ENCODE data around the gene PARP15. TPM values are rescaled to one million over a fixed set of nuclear protein-coding genes. Genes with fewer than 3 reads are reported as not detected.
A peak's percentile ranks its signal among the peaks of the same experiment; 100 is the strongest.

The PARP15 gene
- total RNA-seq, 1 experiment from 2014 or later = 0.15 TPM

DNA sequence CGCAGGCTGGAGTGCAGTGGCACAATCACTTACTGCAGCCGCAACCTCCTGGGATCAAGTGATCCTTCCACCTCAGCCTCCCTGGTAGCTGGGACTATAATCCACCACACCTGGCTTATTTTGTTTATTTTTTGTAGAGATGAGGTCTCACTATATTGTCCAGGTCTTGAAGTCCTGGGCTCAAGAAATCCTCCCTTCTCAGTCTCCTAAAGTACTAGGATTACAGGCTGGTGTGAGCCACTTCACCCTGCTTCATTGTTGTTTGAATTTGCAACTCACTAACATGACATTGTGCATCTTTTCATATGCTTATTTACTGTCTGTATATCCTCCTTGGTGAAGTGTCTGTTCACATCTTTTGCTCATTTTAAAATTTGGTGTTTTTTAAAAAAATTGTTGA is 10.1 kb downstream of the PARP15 start:
- POLR2A ChIA-PET = no interaction called here
- TF ChIP-seq ZMAT4 (CRISPR knock-in tag; IDR thresholded peaks at IDR 0.05) (no peak), OVOL2 (CRISPR knock-in tag; IDR thresholded peaks at IDR 0.05; ENCODE audit: borderline replicate concordance) (no peak), KAT7 (CRISPR knock-in tag; IDR thresholded peaks at IDR 0.05; ENCODE audit: borderline replicate concordance) (no peak), GTF2I (CRISPR knock-in tag; conservative IDR thresholded peaks at IDR 0.05) (0 out of 2 replicates have a peak, but pooled peaks have one; percentile 29), ZNF263 (CRISPR knock-in tag; IDR thresholded peaks at IDR 0.05; ENCODE audit: low read depth) (no peak), ZNF121 (CRISPR knock-in tag; IDR thresholded peaks at IDR 0.05) (peak; percentile 91), NR1H2 (CRISPR knock-in tag; IDR thresholded peaks at IDR 0.05) (no peak)
- no peak overlapping the region for H3K27ac Mint-ChIP-seq
- CTCF ChIA-PET = no interaction called here
- ATAC-seq = 0 out of 2 replicates have a peak, but pooled peaks have one; percentile 24
- no peak overlapping the region for H3K4me3 Mint-ChIP-seq
- DNase-seq (ENCODE audit: low spot score) = no peak
- peaks cover 22% of the 10 kb centered on the region for H3K4me1 Mint-ChIP-seq
- H3K36me3 Mint-ChIP-seq = peaks cover 14% of the 10 kb centered on the region
- no peaks in the 10 kb centered on the region for H3K27me3 Mint-ChIP-seq (ENCODE audit: low read depth)
- H3K9me3 Mint-ChIP-seq = peaks cover 31% of the 10 kb centered on the region

DNA sequence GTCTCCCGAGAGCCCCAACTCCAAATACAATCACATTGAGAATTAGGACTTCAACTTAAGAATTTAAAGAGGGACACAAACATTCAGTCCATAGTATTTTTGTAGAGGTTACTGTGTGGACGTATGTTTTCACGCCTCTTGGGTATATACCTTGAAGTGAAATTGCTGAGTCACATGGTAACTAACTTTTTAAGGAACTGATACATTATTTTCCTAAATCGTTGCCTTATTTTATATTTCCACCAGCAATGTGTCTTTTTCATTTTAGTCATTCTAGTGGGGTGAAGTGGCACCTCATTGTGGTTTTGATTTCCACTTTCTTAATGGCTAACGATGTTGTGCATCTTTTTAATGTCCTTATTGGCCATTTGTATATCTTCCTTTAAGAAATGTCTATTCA is 11.8 kb downstream of the PARP15 start:
- ChIA-PET POLR2A (no interaction called here), CTCF (no interaction called here)
- H3K4me3 Mint-ChIP-seq = no peak overlapping the region
- ATAC-seq (no peak), DNase-seq (ENCODE audit: low spot score) (no peak)
- peaks cover 22% of the 10 kb centered on the region for H3K4me1 Mint-ChIP-seq
- TF ChIP-seq, protein P1, sequence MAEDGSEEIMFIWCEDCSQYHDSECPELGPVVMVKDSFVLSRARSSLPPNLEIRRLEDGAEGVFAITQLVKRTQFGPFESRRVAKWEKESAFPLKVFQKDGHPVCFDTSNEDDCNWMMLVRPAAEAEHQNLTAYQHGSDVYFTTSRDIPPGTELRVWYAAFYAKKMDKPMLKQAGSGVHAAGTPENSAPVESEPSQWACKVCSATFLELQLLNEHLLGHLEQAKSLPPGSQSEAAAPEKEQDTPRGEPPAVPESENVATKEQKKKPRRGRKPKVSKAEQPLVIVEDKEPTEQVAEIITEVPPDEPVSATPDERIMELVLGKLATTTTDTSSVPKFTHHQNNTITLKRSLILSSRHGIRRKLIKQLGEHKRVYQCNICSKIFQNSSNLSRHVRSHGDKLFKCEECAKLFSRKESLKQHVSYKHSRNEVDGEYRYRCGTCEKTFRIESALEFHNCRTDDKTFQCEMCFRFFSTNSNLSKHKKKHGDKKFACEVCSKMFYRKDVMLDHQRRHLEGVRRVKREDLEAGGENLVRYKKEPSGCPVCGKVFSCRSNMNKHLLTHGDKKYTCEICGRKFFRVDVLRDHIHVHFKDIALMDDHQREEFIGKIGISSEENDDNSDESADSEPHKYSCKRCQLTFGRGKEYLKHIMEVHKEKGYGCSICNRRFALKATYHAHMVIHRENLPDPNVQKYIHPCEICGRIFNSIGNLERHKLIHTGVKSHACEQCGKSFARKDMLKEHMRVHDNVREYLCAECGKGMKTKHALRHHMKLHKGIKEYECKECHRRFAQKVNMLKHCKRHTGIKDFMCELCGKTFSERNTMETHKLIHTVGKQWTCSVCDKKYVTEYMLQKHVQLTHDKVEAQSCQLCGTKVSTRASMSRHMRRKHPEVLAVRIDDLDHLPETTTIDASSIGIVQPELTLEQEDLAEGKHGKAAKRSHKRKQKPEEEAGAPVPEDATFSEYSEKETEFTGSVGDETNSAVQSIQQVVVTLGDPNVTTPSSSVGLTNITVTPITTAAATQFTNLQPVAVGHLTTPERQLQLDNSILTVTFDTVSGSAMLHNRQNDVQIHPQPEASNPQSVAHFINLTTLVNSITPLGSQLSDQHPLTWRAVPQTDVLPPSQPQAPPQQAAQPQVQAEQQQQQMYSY (CRISPR knock-in tag; IDR thresholded peaks at IDR 0.05) = no peak
- TF ChIP-seq STAT6 (CRISPR knock-in tag; conservative IDR thresholded peaks at IDR 0.05; ENCODE audit: low read depth) = no peak
- no peak for TF ChIP-seq ARID4B (CRISPR knock-in tag; IDR thresholded peaks at IDR 0.05; ENCODE audit: borderline replicate concordance)
- TF ChIP-seq ZMAT4 (CRISPR knock-in tag; IDR thresholded peaks at IDR 0.05) = no peak
- TF ChIP-seq ZNF281 (CRISPR knock-in tag; IDR thresholded peaks at IDR 0.05) = no peak
- TF ChIP-seq IRF2 (CRISPR knock-in tag; IDR thresholded peaks at IDR 0.05; ENCODE audit: borderline replicate concordance, low read depth) = no peak
- TF ChIP-seq, protein P2, sequence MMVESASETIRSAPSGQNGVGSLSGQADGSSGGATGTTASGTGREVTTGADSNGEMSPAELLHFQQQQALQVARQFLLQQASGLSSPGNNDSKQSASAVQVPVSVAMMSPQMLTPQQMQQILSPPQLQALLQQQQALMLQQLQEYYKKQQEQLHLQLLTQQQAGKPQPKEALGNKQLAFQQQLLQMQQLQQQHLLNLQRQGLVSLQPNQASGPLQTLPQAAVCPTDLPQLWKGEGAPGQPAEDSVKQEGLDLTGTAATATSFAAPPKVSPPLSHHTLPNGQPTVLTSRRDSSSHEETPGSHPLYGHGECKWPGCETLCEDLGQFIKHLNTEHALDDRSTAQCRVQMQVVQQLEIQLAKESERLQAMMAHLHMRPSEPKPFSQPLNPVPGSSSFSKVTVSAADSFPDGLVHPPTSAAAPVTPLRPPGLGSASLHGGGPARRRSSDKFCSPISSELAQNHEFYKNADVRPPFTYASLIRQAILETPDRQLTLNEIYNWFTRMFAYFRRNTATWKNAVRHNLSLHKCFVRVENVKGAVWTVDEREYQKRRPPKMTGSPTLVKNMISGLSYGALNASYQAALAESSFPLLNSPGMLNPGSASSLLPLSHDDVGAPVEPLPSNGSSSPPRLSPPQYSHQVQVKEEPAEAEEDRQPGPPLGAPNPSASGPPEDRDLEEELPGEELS (CRISPR knock-in tag; IDR thresholded peaks at IDR 0.05) = no peak
- no peaks in the 10 kb centered on the region for H3K27me3 Mint-ChIP-seq (ENCODE audit: low read depth)
- no peak overlapping the region for H3K27ac Mint-ChIP-seq
- H3K36me3 Mint-ChIP-seq = peaks cover 3% of the 10 kb centered on the region; the same call in 1 of the 2 replicates
- H3K9me3 Mint-ChIP-seq = peaks cover 18% of the 10 kb centered on the region

All from WTC11 (cell line).